IMR-90 (cell line): ENCODE measurements around the gene CGRRF1. TPM values are rescaled to one million over a fixed set of nuclear protein-coding genes. Genes with fewer than 3 reads are reported as not detected.

ENCODE experiments used
- ATAC-seq: fragments of 200-7000 bp; cut with Tn5 transposase; 2 replicates; pipeline ENCODE4 v1.9.1; 2020; ENCODE audit warnings: low read depth, mild to moderate bottlenecking, moderate library complexity
- BruUV-seq: library from RNA; stranded (reverse); fragments of 400-500 nt; replicated peaks from 2 replicates; lab custom pipeline; 2021; lab: Mats Ljungman, UMichigan
- CTCF ChIA-PET: fragments of 300-600 bp; formaldehyde crosslinking; extraction: SDS; loops from one replicate; lab custom pipeline; 2021; ENCODE audit warnings: antibody characterized with exemption; lab: Yijun Ruan, JAX
- POLR2A ChIA-PET: fragments of 300-600 bp; sonication (Branson Sonifier 250); formaldehyde crosslinking; loops from one replicate; lab custom pipeline; 2022; ENCODE audit warnings: antibody characterized with exemption; ENCODE audit not compliant: unreplicated experiment; lab: Charles Lee
- DNase-seq: peaks from one replicate; pipeline ENCODE4 v3.0.0; 2013
- H2AFZ ChIP-seq: replicated peaks from 2 replicates; pipeline ENCODE3; 2013; ENCODE audit warnings: low read length, mild to moderate bottlenecking; ENCODE audit not compliant: poor library complexity
- H2AK5ac ChIP-seq: 2 replicates; pipeline ENCODE4 v1.6.1; 2013; ENCODE audit warnings: low read depth, low read length, inconsistent platforms
- H2AK9ac ChIP-seq: replicated peaks from 2 replicates; pipeline ENCODE3; 2013; ENCODE audit warnings: mild to moderate bottlenecking, low read depth, low read length, moderate library complexity; ENCODE audit not compliant: poor library complexity
- H2BK120ac ChIP-seq: 2 replicates; pipeline ENCODE4 v1.6.1; 2013; ENCODE audit warnings: low read depth, low read length, inconsistent platforms
- H2BK15ac ChIP-seq: 3 replicates; pipeline ENCODE4 v1.6.1; 2013; ENCODE audit warnings: low read depth, low read length, inconsistent platforms
- H2BK20ac ChIP-seq: 2 replicates; pipeline ENCODE4 v1.6.1; 2013; ENCODE audit warnings: low read depth, mild to moderate bottlenecking, inconsistent platforms, low read length, moderate library complexity
- H2BK5ac ChIP-seq: 2 replicates; pipeline ENCODE4 v1.6.1; 2013; ENCODE audit warnings: mild to moderate bottlenecking, low read depth, low read length, inconsistent platforms; ENCODE audit not compliant: poor library complexity, severe bottlenecking
- H3K14ac ChIP-seq: replicated peaks from 2 replicates; pipeline ENCODE4 v1.6.1; 2013; ENCODE audit warnings: low read depth, low read length, inconsistent platforms
- H3K18ac ChIP-seq: 2 replicates; pipeline ENCODE4 v1.6.1; 2013; ENCODE audit warnings: low read depth, low read length, control low read depth
- H3K23ac ChIP-seq: 2 replicates; pipeline ENCODE4 v1.6.1; 2013; ENCODE audit warnings: low read depth, low read length, inconsistent platforms
- H3K27ac ChIP-seq: 2 replicates; pipeline ENCODE4 v1.5.1; 2013; ENCODE audit warnings: mild to moderate bottlenecking, control low read depth, low read length; ENCODE audit not compliant: insufficient read depth
- H3K27me3 ChIP-seq: 2 replicates; pipeline ENCODE4 v1.6.1; 2013; ENCODE audit warnings: low read length; ENCODE audit not compliant: control insufficient read depth, insufficient read depth
- H3K36me3 ChIP-seq: 2 replicates; pipeline ENCODE4 v1.6.1; 2013; ENCODE audit warnings: low read length, mixed read lengths; ENCODE audit not compliant: control insufficient read depth, insufficient read depth
- H3K4ac ChIP-seq: 2 replicates; pipeline ENCODE4 v1.6.1; 2013; ENCODE audit warnings: low read depth, low read length, inconsistent platforms
- H3K4me1 ChIP-seq: 2 replicates; pipeline ENCODE4 v1.6.1; 2013; ENCODE audit warnings: low read length, mixed read lengths; ENCODE audit not compliant: control insufficient read depth, insufficient read depth
- H3K4me2 ChIP-seq: 2 replicates; pipeline ENCODE4 v1.6.1; 2013; ENCODE audit warnings: low read depth, mild to moderate bottlenecking, control low read depth, low read length, moderate library complexity
- H3K4me3 ChIP-seq: 2 replicates; pipeline ENCODE4 v1.5.1; 2013; ENCODE audit warnings: low read depth, mild to moderate bottlenecking, control low read depth, low read length, moderate library complexity; ENCODE audit not compliant: insufficient read depth
- H3K56ac ChIP-seq: 2 replicates; pipeline ENCODE4 v1.6.1; 2013; ENCODE audit warnings: low read length, inconsistent platforms; ENCODE audit not compliant: insufficient read depth; ENCODE audit errors: extremely low read depth
- H3K79me1 ChIP-seq, 2 experiments: 2 replicates each; pipeline ENCODE4 v1.6.1; 2013; ENCODE audit warnings: low read length in 2 of 2, inconsistent platforms in 1 of 2, low read depth in 1 of 2
- H3K9ac ChIP-seq: 2 replicates; pipeline ENCODE4 v1.6.1; 2013; ENCODE audit warnings: low read depth, low read length, control low read depth
- H3K9me1 ChIP-seq: 2 replicates; pipeline ENCODE4 v1.6.1; 2013; ENCODE audit warnings: low read length, inconsistent platforms; ENCODE audit not compliant: insufficient read depth
- H3K9me3 ChIP-seq: 2 replicates; pipeline ENCODE4 v1.6.1; 2013; ENCODE audit warnings: low read length; ENCODE audit not compliant: control insufficient read depth, insufficient read depth
- H4K20me1 ChIP-seq: 2 replicates; pipeline ENCODE4 v1.6.1; 2013; ENCODE audit warnings: low read length, inconsistent platforms; ENCODE audit not compliant: insufficient read depth
- H4K5ac ChIP-seq: 2 replicates; pipeline ENCODE4 v1.6.1; 2013; ENCODE audit warnings: mild to moderate bottlenecking, low read depth, low read length, control low read depth
- H4K8ac ChIP-seq, 2 experiments: 2 replicates each; pipeline ENCODE4 v1.6.1; 2013; ENCODE audit warnings: low read depth in 2 of 2, low read length in 2 of 2, control low read depth in 1 of 2, inconsistent platforms in 1 of 2
- H4K91ac ChIP-seq: 2 replicates; pipeline ENCODE4 v1.6.1; 2013; ENCODE audit warnings: low read depth, low read length, inconsistent platforms; ENCODE audit not compliant: insufficient read depth
- POLR2A ChIP-seq: IDR thresholded peaks from 2 replicates; pipeline ENCODE4 v1.6.1; 2012; ENCODE audit warnings: mild to moderate bottlenecking, low read depth, low read length
- RCOR1 ChIP-seq: IDR thresholded peaks from 2 replicates; pipeline ENCODE4 v1.6.1; 2012; ENCODE audit warnings: mild to moderate bottlenecking, low read length, improper control_type of control experiment; ENCODE audit not compliant: insufficient replicate concordance
- WGBS, 2 experiments: methylation state at CpG; one replicate each; pipeline versions ENCODE4 v1.1.5 to v1.1.7; 2013; ENCODE audit warnings: missing lambda C conversion rate in 2 of 2; ENCODE audit not compliant: insufficient read length in 1 of 2; ENCODE audit errors: extremely low coverage in 2 of 2; 5-methylcytosine and 5-hydroxymethylcytosine counted together
- dilution Hi-C: fragments of 300-500 bp; cut with HindIII; formaldehyde crosslinking; loops from one replicate; pipeline ENCODE4 v1.14.3; 2018; ENCODE audit warnings: low sequenced_read_pairs; ENCODE audit not compliant: unreplicated experiment
- in situ Hi-C: fragments of 300-500 bp; cut with MboI; formaldehyde crosslinking; loops from 3 replicates; pipeline ENCODE4 v1.14.3; 2019; ENCODE audit warnings: low sequenced_read_pairs, inconsistent platforms, mixed read lengths
- intact Hi-C: fragments of 100-400 bp; cut with micrococcal nuclease; formaldehyde crosslinking; loops from 2 replicates; pipeline ENCODE4 v1.10.0; 2022
- polyA plus RNA-seq, 3 experiments: library from polyadenylated mRNA; depleted of rRNA; stranded (reverse); fragments of >200 nt; gene quantifications; 2 replicates each; pipeline ENCODE4 v1.2.3, GENCODE V29; 2012; ENCODE audit warnings: low replicate concordance in 1 of 3
- total RNA-seq: library from RNA; depleted of rRNA; stranded (reverse); fragments of >200 nt; gene quantifications from 2 replicates; pipeline ENCODE4 v1.2.3, GENCODE V29; 2012

CGRRF1 gene
- total and polyA plus RNA-seq, 2 of the 4 experiments (the other 2 are of a cell fraction): 6.0 to 13.8 TPM

DNA sequence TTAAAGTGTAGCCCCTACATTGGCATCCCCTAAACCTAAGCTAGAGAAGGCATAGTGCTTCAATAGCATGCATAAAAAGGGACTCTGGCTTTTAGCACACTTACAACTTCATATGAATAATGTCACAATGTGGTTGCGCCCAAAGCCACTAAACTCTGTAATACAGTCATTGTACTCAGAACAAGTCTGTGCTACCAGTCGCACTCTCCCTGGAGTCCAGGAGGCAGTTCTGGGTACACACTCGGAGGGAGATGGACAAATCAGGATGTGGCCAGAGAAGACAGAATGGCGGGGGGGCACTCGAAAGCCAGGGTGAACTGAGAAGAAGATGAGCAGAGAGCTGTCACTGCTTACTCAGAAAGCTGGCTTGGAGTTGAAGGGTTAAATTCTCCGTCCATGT, 67.8 kb downstream of the CGRRF1 start:
- no peak overlapping the region for H3K56ac ChIP-seq
- peak overlapping the region; percentile 28; the same call in 1 of the 2 replicates for H3K23ac ChIP-seq
- ChIA-PET POLR2A (interaction anchor here (1.1 kb wide), 1 partner anchor 13 kb away, joined by 4 read pairs; no protein-coding TSS in a partner anchor), CTCF (interaction anchor here (0.7 kb wide), 1 partner anchor 195 kb away, joined by 4 read pairs; no protein-coding TSS in a partner anchor)
- intact Hi-C loops: loop anchor here (2.0 kb wide), 1 partner anchor 13 kb away; no protein-coding TSS in a partner anchor
- H3K4me1 ChIP-seq: peaks cover 38% of the 10 kb centered on the region
- no peaks in the 10 kb centered on the region for H3K9me3 ChIP-seq
- ATAC-seq (no peak), DNase-seq (no peak)
- H2AK9ac ChIP-seq: peak overlapping the region; percentile 48
- peak overlapping the region; percentile 7; the same call in 1 of the 2 replicates for H3K27ac ChIP-seq
- in situ Hi-C loops: no loop called here
- no TSS peak for BruUV-seq
- H2BK15ac ChIP-seq: no peak overlapping the region
- peaks cover 38% of the 10 kb centered on the region for H3K9me1 ChIP-seq
- no peak overlapping the region for H3K4ac ChIP-seq
- H2BK5ac ChIP-seq: peak overlapping the region; percentile 14
- H2BK20ac ChIP-seq: no peak overlapping the region
- no peak overlapping the region for H3K18ac ChIP-seq
- H2BK120ac ChIP-seq: no peak overlapping the region
- H4K8ac ChIP-seq: no peak overlapping the region
- no peaks in the 10 kb centered on the region for H3K27me3 ChIP-seq
- 0 out of 2 replicates have a peak overlapping the region, but pooled peaks have one; percentile 20 for H3K14ac ChIP-seq
- peaks cover 12% of the 10 kb centered on the region for H3K36me3 ChIP-seq
- no peak overlapping the region for H3K9ac ChIP-seq
- peak overlapping the region; percentile 43; the same call in 1 of the 2 replicates for H2AK5ac ChIP-seq
- no peak overlapping the region for H3K4me3 ChIP-seq
- peaks cover 85% of the 10 kb centered on the region for H4K20me1 ChIP-seq
- WGBS, 2 experiments: 92% methylated on average over 2 of the region's 6 CpGs; no CpG with 5 or more reads in 1 of the 2 experiments
- peaks cover 39 to 85% of the 10 kb centered on the region in 2 experiments for H3K79me1 ChIP-seq
- H4K91ac ChIP-seq: no peak overlapping the region
- H4K5ac ChIP-seq: no peak overlapping the region
- H2AFZ ChIP-seq: no peak overlapping the region
- dilution Hi-C loops: no loop called here
- no peak overlapping the region for H3K4me2 ChIP-seq
- TF ChIP-seq RCOR1 (no peak), POLR2A (peak; percentile 56; the same call in 1 of the 2 replicates)
